A172 (cell line): ENCODE results near the gene TMEM150A. TPM values are rescaled to one million over a fixed set of nuclear protein-coding genes. Genes with fewer than 3 reads are reported as not detected.
"Not testable (repeated sequence)": the region's sequence is repeated elsewhere in the genome, so short reads cannot be mapped to it uniquely, and the experiment has no call there.

Experiments
- DNase-seq: peaks from one replicate; pipeline ENCODE4 v3.0.0-alpha.2; 2015; ENCODE audit warnings: low spot score
- total RNA-seq: library from RNA; depleted of rRNA; stranded (reverse); fragments of >200 nt; shearing (Covaris generic); gene quantifications from 2 replicates; pipeline ENCODE4 v1.2.3, GENCODE V29; 2014; rRNA removed

The TMEM150A gene, protein sequence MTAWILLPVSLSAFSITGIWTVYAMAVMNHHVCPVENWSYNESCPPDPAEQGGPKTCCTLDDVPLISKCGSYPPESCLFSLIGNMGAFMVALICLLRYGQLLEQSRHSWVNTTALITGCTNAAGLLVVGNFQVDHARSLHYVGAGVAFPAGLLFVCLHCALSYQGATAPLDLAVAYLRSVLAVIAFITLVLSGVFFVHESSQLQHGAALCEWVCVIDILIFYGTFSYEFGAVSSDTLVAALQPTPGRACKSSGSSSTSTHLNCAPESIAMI
- 9.8 and 11.7 TPM in 2 replicates for total RNA-seq

GRCh38 chr2:85602476-85603234, at the start of gene TMEM150A:
Gene TMEM150A, minus strand, starts transcription at chr2:85602698. Its CDS starts 750 bp downstream, at chr2:85601948.
- peak; percentile 70 for DNase-seq

DNA sequence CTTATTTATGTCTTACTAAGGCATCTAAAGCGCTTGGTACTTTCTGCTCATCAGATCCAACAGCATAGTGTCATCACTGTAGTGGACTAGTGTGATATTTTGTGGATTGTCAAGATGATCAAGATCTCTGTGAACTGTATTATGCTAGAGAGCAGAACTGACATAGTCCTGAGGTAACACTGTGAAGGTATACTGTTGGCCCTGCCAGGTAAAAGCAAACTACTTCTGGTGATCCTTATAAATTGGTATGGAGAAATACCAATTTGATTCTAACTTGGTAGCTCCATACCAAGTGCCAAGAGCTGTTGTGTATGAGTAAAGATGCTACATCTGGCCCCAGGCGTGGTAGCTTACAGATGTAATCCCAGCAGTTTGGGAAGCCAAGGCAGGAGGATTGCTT, 49.6 kb upstream of the TMEM150A start:
- DNase-seq = no peak

DNA sequence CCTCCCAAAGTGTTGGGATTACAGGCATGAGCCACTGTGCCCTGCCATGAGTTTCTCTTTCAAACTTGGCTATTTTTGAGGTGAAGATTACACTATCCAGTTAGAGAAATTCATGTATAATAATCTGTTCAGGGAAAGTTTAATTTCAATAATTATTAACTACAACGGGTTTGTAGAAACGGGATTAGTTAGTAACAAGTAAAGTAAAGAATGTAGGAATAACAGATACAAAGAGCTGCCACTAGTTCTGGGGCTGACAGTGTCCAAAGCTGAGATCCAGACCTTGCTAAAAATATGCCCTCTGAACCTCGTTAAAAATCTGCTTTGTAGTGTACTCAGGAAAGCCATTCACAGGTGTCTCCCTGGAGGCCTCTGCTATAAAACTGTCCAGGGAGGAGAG, 48.6 kb upstream of the TMEM150A start:
- DNase-seq = no peak

DNA sequence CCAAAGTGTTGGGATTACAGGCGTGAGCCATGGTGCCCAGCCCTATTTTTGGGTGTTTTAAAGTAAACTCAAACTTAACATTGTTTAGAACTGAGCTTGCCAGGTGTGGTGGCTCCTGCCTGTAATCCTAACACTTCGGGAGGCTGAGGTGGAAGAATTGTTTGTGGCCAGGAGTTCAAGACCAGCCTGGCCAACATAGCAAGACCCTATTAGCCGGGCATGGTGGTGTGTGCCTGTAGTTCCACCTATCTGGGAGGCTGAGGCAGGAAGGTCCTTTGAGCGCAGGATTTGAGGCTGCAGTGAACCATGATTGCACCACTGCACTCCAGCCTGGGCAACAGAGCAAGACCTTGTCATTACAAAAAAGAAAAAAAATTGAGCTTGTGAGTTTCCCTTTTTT, 48.0 kb upstream of the TMEM150A start:
- DNase-seq = no peak

DNA sequence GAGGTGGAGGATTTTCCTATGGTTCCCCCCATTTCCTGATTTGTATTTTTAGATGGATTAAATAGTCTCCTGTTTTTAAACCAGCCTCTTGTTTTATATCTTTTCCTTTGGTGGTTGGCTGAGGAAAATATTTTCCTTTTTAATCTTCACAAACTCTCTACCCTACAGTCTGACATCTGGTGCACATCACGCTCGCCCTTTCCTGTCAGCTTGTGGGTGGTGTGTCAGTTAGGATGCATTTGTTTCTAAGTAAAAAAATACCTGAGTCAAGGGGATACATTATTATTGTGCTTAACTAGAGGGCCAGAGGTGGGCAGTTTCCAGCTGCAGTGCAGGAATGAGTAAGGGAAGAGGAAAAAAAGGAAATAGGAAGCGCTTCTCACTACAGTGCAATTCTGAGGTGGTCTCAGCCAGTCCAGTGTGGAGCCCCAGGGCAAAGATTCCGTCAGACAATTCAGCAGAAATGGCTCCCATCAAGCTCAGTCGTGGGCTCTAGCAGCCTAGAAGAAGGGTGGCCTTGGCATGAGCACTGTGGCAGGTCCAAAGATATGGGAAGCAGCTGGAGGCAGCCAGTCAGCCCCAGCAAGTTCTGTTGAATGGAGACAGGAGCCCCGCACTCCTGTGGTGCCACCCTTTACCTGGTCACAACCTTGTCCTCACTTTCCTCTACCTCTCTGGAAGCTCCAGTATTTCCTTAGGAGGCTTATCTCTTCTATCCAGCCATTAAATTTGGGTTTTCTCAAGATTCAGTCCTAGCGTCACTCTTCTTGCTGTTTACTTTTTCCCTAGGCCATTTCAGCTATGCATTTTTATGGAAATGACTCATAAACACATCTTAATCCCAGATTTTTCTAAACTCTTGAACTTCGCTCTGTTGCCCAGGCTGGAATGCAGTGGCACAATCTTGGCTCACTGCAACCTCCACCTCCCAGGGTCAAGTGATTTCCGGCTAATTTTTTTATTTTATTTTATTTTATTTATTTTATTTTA, 47.0 kb upstream of the TMEM150A start:
- peak; percentile 70 for DNase-seq

DNA sequence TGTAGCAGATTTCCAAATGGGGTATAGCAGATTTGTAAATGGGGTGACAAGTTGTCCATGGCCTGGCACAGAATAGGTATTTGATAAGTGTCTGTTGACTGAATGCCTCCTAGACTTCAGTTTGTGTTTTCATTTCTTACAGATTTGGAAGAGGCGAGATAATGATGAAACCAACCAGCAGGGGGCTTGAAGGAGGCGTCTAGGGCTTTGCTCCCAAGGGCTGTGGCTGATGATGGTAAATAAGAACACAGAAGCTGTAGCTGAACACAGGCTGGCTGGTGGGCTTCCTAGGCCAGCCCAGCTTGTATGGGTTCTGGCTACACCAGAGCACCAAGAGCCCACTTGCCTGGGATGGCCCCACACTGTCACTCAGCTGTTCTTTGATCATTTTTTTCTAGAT, 46.1 kb upstream of the TMEM150A start:
- DNase-seq = peak; percentile 57

- DNase-seq = no peak
These were observed 45.5 kb upstream of the TMEM150A start for GRCh38 chr2:85647823-85648526.

- no peak for DNase-seq
These were observed 43.7 kb upstream of the TMEM150A start for GRCh38 chr2:85646166-85646565.

DNA sequence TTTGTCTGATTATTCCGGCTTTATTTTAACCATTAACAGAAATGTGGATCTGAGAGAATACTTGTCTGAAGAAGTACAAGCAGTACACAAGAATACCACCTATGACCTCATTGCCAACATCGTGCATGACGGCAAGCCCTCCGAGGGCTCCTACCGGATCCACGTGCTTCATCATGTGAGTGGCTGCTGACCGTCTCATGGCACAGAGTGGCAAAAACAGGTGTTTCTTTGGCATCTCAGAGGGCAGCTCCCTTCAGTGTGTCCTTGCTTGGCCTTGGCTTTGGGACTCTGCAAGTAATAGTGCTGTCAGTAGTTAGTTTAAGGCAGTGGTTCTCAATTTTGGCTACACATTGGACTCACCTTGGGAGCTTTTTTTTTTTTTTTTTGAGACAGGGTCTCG, 42.4 kb upstream of the TMEM150A start:
- DNase-seq = no peak

DNA sequence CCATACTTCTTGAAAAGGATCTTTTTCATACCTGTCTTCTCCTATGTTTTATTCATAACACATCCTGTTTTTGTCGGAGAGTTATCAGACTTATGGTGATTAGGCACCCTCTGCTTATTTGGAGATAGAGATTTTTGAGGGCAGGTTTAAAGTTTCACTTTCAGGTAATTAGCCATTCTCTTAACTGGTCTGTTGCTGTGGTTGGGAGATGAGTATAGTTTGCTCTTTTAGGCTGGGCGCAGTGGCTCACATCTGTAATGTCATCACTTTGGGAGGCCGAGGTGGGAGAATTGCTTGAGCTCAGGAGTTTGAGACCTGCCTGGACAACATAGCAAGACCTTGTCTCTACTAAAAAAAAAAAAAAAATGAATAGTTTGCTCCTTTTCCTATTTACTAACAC, 40.2 kb upstream of the TMEM150A start:
- DNase-seq = no peak

DNA sequence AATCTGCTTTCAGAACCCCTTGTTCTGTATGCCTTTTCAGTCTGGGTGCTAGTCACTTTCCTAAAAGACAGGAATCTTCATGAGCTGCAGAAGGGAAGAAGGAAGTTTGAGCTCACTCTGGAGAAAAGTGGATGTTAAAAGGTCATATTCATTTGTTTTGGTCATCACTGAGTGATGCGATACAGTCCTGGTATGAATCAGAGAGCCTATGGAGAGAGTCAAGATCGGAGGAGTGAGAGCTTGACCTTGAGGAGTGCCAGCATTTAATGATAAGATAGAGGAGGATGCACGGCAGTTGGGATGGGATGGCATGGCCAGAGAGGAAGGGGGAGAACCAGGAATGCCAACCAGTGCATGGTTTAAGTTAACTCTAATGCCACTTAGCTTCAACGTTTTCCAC, 33.1 kb upstream of the TMEM150A start:
- peak; percentile 16 for DNase-seq

DNA sequence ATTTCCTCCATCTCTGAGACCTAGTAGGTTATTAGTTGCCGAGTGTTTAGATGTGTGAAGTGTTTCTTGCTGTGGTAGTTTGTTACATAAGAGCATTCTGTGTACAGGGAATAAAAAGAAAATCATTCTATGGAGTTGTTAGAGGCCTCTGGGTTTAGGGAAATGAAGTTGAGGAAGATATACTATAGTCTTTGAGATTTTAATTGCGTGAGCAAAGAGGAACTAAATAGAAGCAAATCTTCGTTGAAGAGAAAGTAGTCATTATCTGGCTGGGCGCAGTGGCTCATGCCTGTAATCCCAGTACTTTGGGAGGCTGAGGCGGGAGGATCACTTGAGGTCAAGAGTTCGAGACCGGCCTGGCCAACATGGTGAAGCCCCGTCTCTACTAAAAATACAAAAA, 32.5 kb upstream of the TMEM150A start:
- DNase-seq = no peak

- no peak for DNase-seq
These were observed 28.8 kb upstream of the TMEM150A start for GRCh38 chr2:85631316-85631715.

- DNase-seq = no peak
These were observed 26.2 kb upstream of the TMEM150A start for GRCh38 chr2:85628658-85629057.

- DNase-seq = no peak
These were observed 21.5 kb upstream of the TMEM150A start for GRCh38 chr2:85623991-85624390.

- no peak for DNase-seq
These were observed 18.8 kb upstream of the TMEM150A start for GRCh38 chr2:85621338-85621737.

DNA sequence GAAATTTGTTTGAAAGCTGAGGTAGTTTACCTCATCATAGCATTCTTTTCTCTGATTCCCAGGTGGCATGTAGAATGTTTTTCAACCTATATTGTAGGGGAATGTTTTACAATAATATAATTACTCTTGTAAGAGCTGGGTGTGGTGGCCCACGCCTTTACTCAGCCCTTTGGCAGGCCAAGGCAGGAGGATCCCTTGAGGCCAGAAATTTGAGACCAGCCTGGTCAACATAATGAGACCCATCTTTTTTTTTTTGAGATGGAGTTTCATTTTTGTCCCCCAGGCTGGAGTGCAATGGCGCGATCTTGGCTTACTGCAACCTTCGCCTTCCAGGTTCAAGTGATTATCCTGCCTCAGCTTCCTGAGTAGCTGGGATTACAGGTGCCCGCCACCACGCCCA, 17.1 kb upstream of the TMEM150A start:
- no peak for DNase-seq

DNA sequence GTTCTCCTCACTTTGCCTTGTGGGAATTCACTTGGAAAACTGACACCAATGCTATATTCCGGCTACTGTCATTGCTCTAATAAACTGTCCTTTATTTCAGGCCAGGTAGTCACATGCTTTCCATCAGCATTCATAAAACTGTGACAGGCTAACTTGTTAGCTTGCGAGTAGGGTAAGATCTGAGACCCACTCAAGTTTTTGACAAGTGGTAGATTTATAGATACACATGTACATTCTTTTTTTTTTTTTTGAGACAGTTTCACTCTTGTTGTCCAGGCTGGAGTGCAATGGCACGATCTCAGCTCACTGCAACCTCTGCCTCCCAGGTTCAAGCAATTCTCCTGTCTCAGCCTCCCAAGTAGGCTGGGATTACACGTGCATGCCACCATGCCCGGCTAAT, 15.2 kb upstream of the TMEM150A start:
- not testable (repeated sequence) for DNase-seq

GRCh38 chr2:85615413-85615728, 12.9 kb upstream of the TMEM150A start:
- no peak for DNase-seq

DNA sequence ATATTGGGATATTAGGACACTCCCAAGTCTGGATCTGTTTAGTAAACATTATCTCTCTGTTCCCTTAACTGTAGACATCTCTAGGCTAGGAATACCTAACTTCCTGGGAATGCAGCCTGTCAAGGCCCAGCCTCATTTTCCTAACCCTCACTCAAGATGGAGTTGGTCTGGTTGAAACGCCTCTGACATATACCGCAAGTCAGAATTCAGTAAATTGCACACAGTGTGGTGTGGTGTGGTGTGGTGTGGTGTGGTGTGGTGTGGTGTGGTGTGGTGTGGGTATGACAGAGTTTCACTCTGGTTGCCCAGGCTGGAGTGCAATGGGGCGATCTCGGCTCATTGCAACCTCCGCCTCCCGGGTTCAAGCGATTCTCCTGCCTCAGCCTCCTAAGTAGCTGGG, 12.3 kb upstream of the TMEM150A start:
- not testable (repeated sequence) for DNase-seq

GRCh38 chr2:85613717-85614515, 11.4 kb upstream of the TMEM150A start:
- DNase-seq = no peak
